ENCODE measurements around the gene U2SURP.

GRCh38 chr3:142990721-142991120, 10.6 kb upstream of the U2SURP start:
- TF ChIP-seq CTCF (IDR thresholded peaks at IDR 0.05) (no peak), POLR2A (IDR thresholded peaks at IDR 0.05; ENCODE audit: low read depth) (no peak), POLR2AphosphoS5 (IDR thresholded peaks at IDR 0.05) (no peak), EP300 (IDR thresholded peaks at IDR 0.05) (no peak)
